ENCODE results near the gene GPR4. TPM values are rescaled to one million over a fixed set of nuclear protein-coding genes. Genes with fewer than 3 reads are reported as not detected.

The GPR4 gene
- total RNA-seq, 1 donor from 2014 or later: 5.1 TPM

DNA sequence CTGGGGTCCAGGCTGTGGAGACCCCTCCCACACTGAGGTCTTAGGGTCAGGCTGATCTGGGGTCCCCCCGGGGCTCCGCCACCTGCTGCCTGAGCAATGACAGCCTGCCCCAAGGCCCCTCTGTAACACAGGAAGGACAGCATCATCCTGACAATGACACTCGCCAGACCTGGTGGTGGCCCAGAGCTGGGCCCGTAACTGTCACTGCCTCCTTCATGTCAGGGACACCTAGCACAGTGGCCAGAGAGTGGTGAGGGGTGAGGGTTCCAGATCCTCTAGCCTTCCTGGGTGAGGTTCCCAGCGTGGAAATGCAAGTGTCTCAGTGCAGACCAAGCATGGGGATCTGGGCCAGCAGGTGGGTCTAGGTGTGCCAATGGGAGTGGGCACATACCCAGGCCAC lies 45.2 kb downstream of the GPR4 start:
- Histone ChIP-seq H3K9me3 (replicated peaks) (no peaks in the 10 kb centered on the region), H3K27ac (replicated peaks) (peak overlapping the region; percentile 60), H3K4me3 (no peak overlapping the region), H3K4me1 (peaks cover 42% of the 10 kb centered on the region), H3K27me3 (ENCODE audit: low read depth) (no peaks in the 10 kb centered on the region), H3K36me3 (peaks cover 15% of the 10 kb centered on the region)
- intact Hi-C loops (cut with micrococcal nuclease): no loop called here
- TF ChIP-seq, protein P1, sequence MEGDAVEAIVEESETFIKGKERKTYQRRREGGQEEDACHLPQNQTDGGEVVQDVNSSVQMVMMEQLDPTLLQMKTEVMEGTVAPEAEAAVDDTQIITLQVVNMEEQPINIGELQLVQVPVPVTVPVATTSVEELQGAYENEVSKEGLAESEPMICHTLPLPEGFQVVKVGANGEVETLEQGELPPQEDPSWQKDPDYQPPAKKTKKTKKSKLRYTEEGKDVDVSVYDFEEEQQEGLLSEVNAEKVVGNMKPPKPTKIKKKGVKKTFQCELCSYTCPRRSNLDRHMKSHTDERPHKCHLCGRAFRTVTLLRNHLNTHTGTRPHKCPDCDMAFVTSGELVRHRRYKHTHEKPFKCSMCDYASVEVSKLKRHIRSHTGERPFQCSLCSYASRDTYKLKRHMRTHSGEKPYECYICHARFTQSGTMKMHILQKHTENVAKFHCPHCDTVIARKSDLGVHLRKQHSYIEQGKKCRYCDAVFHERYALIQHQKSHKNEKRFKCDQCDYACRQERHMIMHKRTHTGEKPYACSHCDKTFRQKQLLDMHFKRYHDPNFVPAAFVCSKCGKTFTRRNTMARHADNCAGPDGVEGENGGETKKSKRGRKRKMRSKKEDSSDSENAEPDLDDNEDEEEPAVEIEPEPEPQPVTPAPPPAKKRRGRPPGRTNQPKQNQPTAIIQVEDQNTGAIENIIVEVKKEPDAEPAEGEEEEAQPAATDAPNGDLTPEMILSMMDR (IDR thresholded peaks at IDR 0.05; ENCODE audit: borderline replicate concordance): no peak
- DNase-seq: no peak

DNA sequence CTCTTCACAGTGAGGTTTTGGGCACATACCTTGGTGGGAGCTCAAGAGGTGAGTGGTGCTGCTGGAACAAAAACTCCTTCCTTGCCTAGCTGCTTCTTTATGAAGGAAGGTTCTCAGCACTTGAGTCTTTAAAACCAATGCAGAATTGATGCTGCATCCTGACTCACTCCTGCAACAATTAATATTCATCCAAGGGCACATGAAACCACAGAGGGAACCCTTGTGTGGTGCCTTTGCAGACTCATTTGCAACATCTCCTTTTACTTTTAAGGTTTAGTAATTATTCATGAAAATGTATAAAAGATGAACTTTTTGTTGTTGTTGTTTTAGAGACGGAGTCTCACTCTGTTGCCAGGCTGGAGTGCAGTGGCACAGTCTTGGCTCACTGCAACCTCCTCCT lies 47.5 kb downstream of the GPR4 start:
- intact Hi-C loops (cut with micrococcal nuclease): no loop called here
- Histone ChIP-seq H3K27ac (replicated peaks) (no peak overlapping the region), H3K4me1 (peaks cover 32% of the 10 kb centered on the region), H3K27me3 (ENCODE audit: low read depth) (no peaks in the 10 kb centered on the region), H3K36me3 (peaks cover 15% of the 10 kb centered on the region), H3K4me3 (no peak overlapping the region), H3K9me3 (replicated peaks) (no peaks in the 10 kb centered on the region)
- TF ChIP-seq, protein P1 (IDR thresholded peaks at IDR 0.05; ENCODE audit: borderline replicate concordance): no peak
- no peak for DNase-seq

DNA sequence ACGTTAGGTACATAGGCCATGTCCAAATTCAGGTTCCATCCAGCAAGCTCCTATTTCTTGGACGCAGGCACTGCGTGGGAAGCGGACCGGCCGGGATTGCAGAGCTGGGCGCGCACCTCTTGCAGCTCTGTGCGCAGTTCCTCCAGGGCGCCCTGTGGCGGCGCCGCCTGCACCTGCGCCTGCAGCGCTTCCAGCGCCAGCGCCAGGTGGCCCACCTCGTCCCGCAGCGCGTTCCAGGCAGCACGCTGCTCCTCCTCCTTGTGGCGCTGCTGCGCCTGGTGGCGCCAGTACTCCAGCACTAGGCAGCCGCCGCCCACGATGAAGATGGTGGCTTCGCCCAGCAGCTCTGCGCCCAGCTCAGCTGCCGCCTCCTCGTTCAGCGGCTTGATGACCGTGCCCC lies 48.5 kb downstream of the GPR4 start:
- H3K4me1 ChIP-seq: peaks cover 31% of the 10 kb centered on the region
- H3K4me3 ChIP-seq: no peak overlapping the region
- TF ChIP-seq, protein P1 (IDR thresholded peaks at IDR 0.05; ENCODE audit: borderline replicate concordance): no peak
- no peak overlapping the region for H3K27ac ChIP-seq (replicated peaks)
- DNase-seq: no peak
- no peaks in the 10 kb centered on the region for H3K27me3 ChIP-seq (ENCODE audit: low read depth)
- no peaks in the 10 kb centered on the region for H3K9me3 ChIP-seq (replicated peaks)
- intact Hi-C loops (cut with micrococcal nuclease): no loop called here
- peaks cover 15% of the 10 kb centered on the region for H3K36me3 ChIP-seq

DNA sequence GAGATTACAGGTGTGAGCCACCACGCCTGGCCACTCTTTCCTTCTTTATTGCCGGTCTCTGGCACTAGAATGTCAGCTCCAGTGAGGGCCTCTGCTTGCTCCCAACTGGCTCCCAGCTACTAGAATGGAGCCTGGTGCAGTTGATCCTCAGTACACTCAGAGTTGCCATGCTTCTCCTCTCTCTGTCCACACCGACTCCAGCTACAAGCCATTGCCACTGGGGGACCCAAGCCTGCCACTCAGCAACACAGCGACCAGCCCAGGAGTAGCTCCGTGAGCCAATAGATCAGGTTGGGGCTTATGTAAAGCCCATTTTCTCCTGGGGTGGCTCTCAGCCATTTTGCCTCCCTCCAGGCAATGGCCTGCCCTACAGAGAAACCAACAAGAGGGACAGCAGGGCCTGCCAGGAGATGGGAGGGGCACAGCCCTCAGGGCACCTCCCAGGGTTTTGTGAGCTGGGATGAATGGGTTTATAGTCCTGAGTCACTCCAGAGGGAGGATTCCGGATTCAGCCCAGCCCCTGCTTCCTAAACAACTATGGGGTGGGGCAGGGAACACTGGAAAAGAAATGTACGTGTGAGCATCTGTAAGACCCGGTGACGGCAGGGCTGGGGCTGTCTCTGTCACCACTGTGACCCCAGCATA lies 53.9 kb downstream of the GPR4 start:
- intact Hi-C loops (cut with micrococcal nuclease): no loop called here
- peaks cover 10% of the 10 kb centered on the region for H3K4me1 ChIP-seq
- H3K27ac ChIP-seq (replicated peaks): peak overlapping the region; percentile 18
- H3K9me3 ChIP-seq (replicated peaks): no peaks in the 10 kb centered on the region
- H3K36me3 ChIP-seq: peaks cover 6% of the 10 kb centered on the region
- no peak for DNase-seq
- H3K27me3 ChIP-seq (ENCODE audit: low read depth): no peaks in the 10 kb centered on the region
- TF ChIP-seq, protein P1 (IDR thresholded peaks at IDR 0.05; ENCODE audit: borderline replicate concordance): no peak
- no peak overlapping the region for H3K4me3 ChIP-seq

DNA sequence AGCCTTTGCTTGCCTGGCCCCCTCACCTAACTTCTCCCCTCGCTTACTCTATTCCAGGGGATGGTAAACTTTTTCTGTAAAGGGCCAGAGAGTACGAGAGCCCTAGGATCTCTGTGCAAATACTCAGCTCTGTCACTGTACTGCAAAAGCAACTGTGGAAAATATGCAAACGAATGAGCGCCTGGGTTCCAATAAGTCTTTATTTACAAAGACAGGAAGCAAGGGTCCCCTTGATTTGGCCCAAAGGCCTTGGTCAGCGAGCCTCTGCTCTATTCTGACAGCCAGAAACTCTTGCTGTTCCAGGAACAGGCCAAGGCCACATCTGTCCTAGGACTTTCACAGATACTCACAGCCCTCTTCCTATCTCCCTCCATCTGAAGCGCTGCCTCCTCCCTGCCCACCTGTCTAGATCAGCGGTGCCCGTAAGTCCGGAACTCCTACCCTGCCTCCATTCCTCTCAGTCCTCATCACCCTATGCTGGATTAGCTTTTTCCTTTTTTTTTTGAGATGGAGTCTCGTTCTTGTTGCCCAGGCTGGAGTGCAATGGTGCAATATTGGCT lies 54.7 kb downstream of the GPR4 start:
- Histone ChIP-seq H3K9me3 (replicated peaks) (no peaks in the 10 kb centered on the region), H3K4me3 (no peak overlapping the region), H3K4me1 (peaks cover 10% of the 10 kb centered on the region), H3K27me3 (ENCODE audit: low read depth) (no peaks in the 10 kb centered on the region), H3K27ac (replicated peaks) (no peak overlapping the region), H3K36me3 (no peaks in the 10 kb centered on the region)
- no peak for DNase-seq
- intact Hi-C loops (cut with micrococcal nuclease): no loop called here
- TF ChIP-seq, protein P1 (IDR thresholded peaks at IDR 0.05; ENCODE audit: borderline replicate concordance): no peak
